HL-60 (cell line): ENCODE results near the gene BPIFB3.

Experiments used
- DNase-seq, 2 experiments: peaks; one replicate each; pipeline ENCODE4 v3.0.0-alpha.2; 2010 to 2020; ENCODE audit warnings: low read depth in 1 of 2, low spot score in 1 of 2
- H3K27ac ChIP-seq: fragments of 250-450 bp; sonication (Bioruptor Pico); replicated peaks from 2 replicates; pipeline ENCODE4 v1.5.1; 2020; ENCODE audit warnings: mild to moderate bottlenecking, moderate library complexity
- H3K27me3 ChIP-seq: fragments of 250-450 bp; sonication (Bioruptor Pico); 2 replicates; pipeline ENCODE4 v1.5.1; 2021; ENCODE audit warnings: mild to moderate bottlenecking, moderate library complexity; ENCODE audit not compliant: insufficient read depth, poor library complexity, severe bottlenecking
- H3K4me3 ChIP-seq: replicated peaks from 2 replicates; pipeline ENCODE4 v1.5.1; 2011; ENCODE audit warnings: mild to moderate bottlenecking, control low read depth, low read length; ENCODE audit not compliant: insufficient read depth
- CTCF ChIP-seq: IDR thresholded peaks from one replicate; pipeline ENCODE4 v1.5.1; 2011; ENCODE audit warnings: low read length, control low read depth, inconsistent platforms; ENCODE audit not compliant: insufficient read depth
- GABPA ChIP-seq: IDR thresholded peaks from 2 replicates; pipeline ENCODE4 v1.6.1; 2012; ENCODE audit warnings: low read depth
- POLR2AphosphoS5 ChIP-seq: IDR thresholded peaks from 2 replicates; pipeline ENCODE4 v1.6.1; 2012; ENCODE audit warnings: low read depth
- REST ChIP-seq: IDR thresholded peaks from 2 replicates; pipeline ENCODE4 v1.6.1; 2012; ENCODE audit warnings: low read depth; ENCODE audit not compliant: insufficient replicate concordance
- SPI1 ChIP-seq: IDR thresholded peaks from 2 replicates; pipeline ENCODE4 v1.6.1; 2012; ENCODE audit warnings: low read depth, mild to moderate bottlenecking, borderline replicate concordance

The BPIFB3 gene

GRCh38 chr20:33023439-33024242, 30.1 kb upstream of the BPIFB3 start:
- Histone ChIP-seq H3K27ac (no peak overlapping the region), H3K27me3 (no peaks in the 10 kb centered on the region), H3K4me3 (no peak overlapping the region)
- no peak for DNase-seq
- no peak for TF ChIP-seq POLR2AphosphoS5
- no peak for TF ChIP-seq SPI1
- TF ChIP-seq GABPA, result no peak
- TF ChIP-seq CTCF, result no peak
- TF ChIP-seq REST, result no peak

GRCh38 chr20:33024243-33024560, 29.5 kb upstream of the BPIFB3 start:
- Histone ChIP-seq H3K4me3 (no peak overlapping the region), H3K27ac (no peak overlapping the region), H3K27me3 (no peaks in the 10 kb centered on the region)
- TF ChIP-seq GABPA (no peak), REST (no peak), SPI1 (no peak), CTCF (no peak), POLR2AphosphoS5 (no peak)
- DNase-seq, result no peak

- H3K27me3 ChIP-seq, result no peaks in the 10 kb centered on the region
- TF ChIP-seq CTCF (no peak), POLR2AphosphoS5 (no peak), REST (no peak), GABPA (no peak)
- no peak for DNase-seq
- H3K27ac ChIP-seq, result no peak overlapping the region
- H3K4me3 ChIP-seq, result no peak overlapping the region
Observed at GRCh38 chr20:33024609-33025317, 28.9 kb upstream of the BPIFB3 start.
